HG02642 (cell line): Measurements from ENCODE around the gene RAB4B.
"Not testable (repeated sequence)": the region's sequence is repeated elsewhere in the genome, so short reads cannot be mapped to it uniquely, and the experiment has no call there.

ENCODE experiments used
- ATAC-seq: cut with Tn5 transposase; IDR thresholded peaks from one replicate; pipeline ENCODE4 v1.9.1; 2021; ENCODE audit warnings: mild to moderate bottlenecking; ENCODE audit not compliant: unreplicated experiment, poor library complexity

The RAB4B gene

GRCh38 chr19:40777937-40778705 is at the start of gene RAB4B:
Gene RAB4B, plus strand, starts transcription at chr19:40778247. Its CDS starts 129 bp downstream, at chr19:40778376.
- peak; percentile 72 for ATAC-seq

GRCh38 chr19:40730065-40730464 is 48.0 kb upstream of the RAB4B start:
- not testable (repeated sequence) for ATAC-seq

- ATAC-seq, result not testable (repeated sequence)
Observed at GRCh38 chr19:40732304-40732703, 45.7 kb upstream of the RAB4B start.

- no peak for ATAC-seq
Observed at GRCh38 chr19:40733149-40733548, 44.9 kb upstream of the RAB4B start.

- no peak for ATAC-seq
Observed at GRCh38 chr19:40735013-40735771, 42.9 kb upstream of the RAB4B start.

- ATAC-seq, result no peak
Observed at GRCh38 chr19:40736661-40737060, 41.4 kb upstream of the RAB4B start.

- no peak for ATAC-seq
Observed at GRCh38 chr19:40737102-40737644, 40.9 kb upstream of the RAB4B start.

GRCh38 chr19:40739030-40739839 is 38.8 kb upstream of the RAB4B start:
- no peak for ATAC-seq

- ATAC-seq, result no peak
Observed at GRCh38 chr19:40739871-40740703, 38.0 kb upstream of the RAB4B start.

- no peak for ATAC-seq
Observed at GRCh38 chr19:40740747-40741146, 37.3 kb upstream of the RAB4B start.

GRCh38 chr19:40741527-40742390 is 36.3 kb upstream of the RAB4B start:
- ATAC-seq, result no peak

- ATAC-seq, result no peak
Observed at GRCh38 chr19:40742477-40742876, 35.6 kb upstream of the RAB4B start.

GRCh38 chr19:40742886-40743285 is 35.2 kb upstream of the RAB4B start:
- no peak for ATAC-seq

- no peak for ATAC-seq
Observed at GRCh38 chr19:40743926-40744325, 34.1 kb upstream of the RAB4B start.

GRCh38 chr19:40744554-40745401 is 33.3 kb upstream of the RAB4B start:
- ATAC-seq, result no peak

GRCh38 chr19:40745402-40745780 is 32.7 kb upstream of the RAB4B start:
- no peak for ATAC-seq

- ATAC-seq, result no peak
Observed at GRCh38 chr19:40747536-40747935, 30.5 kb upstream of the RAB4B start.
